H1 (cell line): Measurements from ENCODE around the gene SH3PXD2A. TPM values are rescaled to one million over a fixed set of nuclear protein-coding genes. Genes with fewer than 3 reads are reported as not detected.

Source experiments
- CTCF ChIA-PET: fragments of 300-600 bp; sonication (Branson Sonifier 250); formaldehyde crosslinking; loops from one replicate; lab custom pipeline; 2021; ENCODE audit not compliant: partially characterized antibody; lab: Charles Lee
- POLR2A ChIA-PET: fragments of 300-600 bp; sonication (Branson Sonifier 250); formaldehyde crosslinking; loops from one replicate; lab custom pipeline; 2021; ENCODE audit warnings: inconsistent platforms; ENCODE audit not compliant: partially characterized antibody; lab: Charles Lee
- DNase-seq, 2 experiments: peaks; one replicate each; pipeline versions ENCODE4 v3.0.0 to v3.0.0-alpha.2; 2010 to 2022; ENCODE audit warnings: low spot score in 2 of 2, low read depth in 1 of 2, mixed read lengths in 1 of 2
- FAIRE-seq: peaks from 2 replicates; lab custom pipeline; 2011; peaks lifted over from hg19 to GRCh38; lab: Jason Lieb, UNC
- H2AFZ ChIP-seq: 2 replicates; pipeline ENCODE4 v1.8.1; 2012; ENCODE audit warnings: low read length, inconsistent platforms
- H2AK5ac ChIP-seq: 2 replicates; pipeline ENCODE4 v1.6.1; 2013; ENCODE audit warnings: low read depth, low read length
- H2BK120ac ChIP-seq: replicated peaks from 2 replicates; pipeline ENCODE3; 2013; ENCODE audit warnings: low read depth, low read length, inconsistent platforms
- H2BK12ac ChIP-seq: 2 replicates; pipeline ENCODE4 v1.6.1; 2013; ENCODE audit warnings: low read depth, low read length
- H2BK15ac ChIP-seq: 2 replicates; pipeline ENCODE4 v1.6.1; 2013; ENCODE audit warnings: low read length
- H2BK20ac ChIP-seq: 2 replicates; pipeline ENCODE4 v1.6.1; 2013; ENCODE audit warnings: low read length
- H2BK5ac ChIP-seq: 2 replicates; pipeline ENCODE4 v1.6.1; 2013; ENCODE audit warnings: low read depth, low read length
- H3K14ac ChIP-seq: 2 replicates; pipeline ENCODE4 v1.6.1; 2013; ENCODE audit warnings: inconsistent platforms; ENCODE audit not compliant: insufficient read length
- H3K18ac ChIP-seq: 2 replicates; pipeline ENCODE4 v1.6.1; 2013; ENCODE audit warnings: low read length; ENCODE audit errors: extremely low read depth
- H3K23ac ChIP-seq: 2 replicates; pipeline ENCODE4 v1.6.1; 2013; ENCODE audit warnings: inconsistent platforms; ENCODE audit not compliant: insufficient read length
- H3K23me2 ChIP-seq: 2 replicates; pipeline ENCODE4 v1.6.1; 2013; ENCODE audit warnings: low read depth, low read length
- H3K27ac ChIP-seq: 2 replicates; pipeline ENCODE4 v1.6.1; 2011; ENCODE audit warnings: low read depth, low read length, inconsistent platforms
- H3K27me3 ChIP-seq, 4 experiments: replicated peaks in 1 of 4; 1 replicate in 1 of 4; 2 replicates in 3 of 4; pipeline versions ENCODE4 v1.6.1 to v1.8.1; 2011 to 2013; ENCODE audit warnings: low read length in 3 of 4, mild to moderate bottlenecking in 3 of 4, inconsistent platforms in 2 of 4, mixed read lengths in 2 of 4, moderate library complexity in 1 of 4; ENCODE audit not compliant: control insufficient read depth in 3 of 4, insufficient read depth in 3 of 4; ENCODE audit errors: extremely low read depth in 1 of 4
- H3K36me3 ChIP-seq, 4 experiments: 2 replicates each; pipeline versions ENCODE4 v1.6.1 to v1.8.1; 2011 to 2013; ENCODE audit warnings: mild to moderate bottlenecking in 4 of 4, low read length in 3 of 4, moderate library complexity in 2 of 4, control low read depth in 1 of 4, inconsistent platforms in 1 of 4; ENCODE audit not compliant: insufficient read depth in 4 of 4, control insufficient read depth in 2 of 4
- H3K4ac ChIP-seq: replicated peaks from 2 replicates; pipeline ENCODE3; 2013; ENCODE audit warnings: low read length, low read depth, mixed read lengths, inconsistent platforms; ENCODE audit not compliant: insufficient read length
- H3K4me1 ChIP-seq, 4 experiments: replicated peaks in 1 of 4; 1 replicate in 1 of 4; 2 replicates in 3 of 4; pipeline versions ENCODE4 v1.6.1 to v1.8.1; 2011 to 2013; ENCODE audit warnings: low read length in 3 of 4, inconsistent platforms in 2 of 4, mixed read lengths in 1 of 4; ENCODE audit not compliant: insufficient read depth in 4 of 4, control insufficient read depth in 3 of 4
- H3K4me2 ChIP-seq, 2 experiments: 2 replicates each; pipeline versions ENCODE4 v1.6.1 to v1.8.1; 2011 to 2013; ENCODE audit warnings: low read depth in 2 of 2, low read length in 2 of 2, control low read depth in 1 of 2, inconsistent platforms in 1 of 2, mild to moderate bottlenecking in 1 of 2; ENCODE audit not compliant: insufficient read depth in 1 of 2
- H3K4me3 ChIP-seq, 4 experiments: fragments of 200-600, 300-600 bp in 1 of 4; sonication (generic), shearing (Covaris generic), sonication (Bioruptor Twin) in 1 of 4; 2 replicates each; pipeline versions ENCODE4 v1.5.1 to v1.8.1; 2011 to 2016; ENCODE audit warnings: low read length in 4 of 4, low read depth in 3 of 4, control low read depth in 2 of 4, inconsistent platforms in 2 of 4, mild to moderate bottlenecking in 2 of 4, mixed read lengths in 1 of 4, moderate library complexity in 1 of 4; ENCODE audit not compliant: insufficient read depth in 2 of 4; ENCODE audit errors: extremely low read depth in 1 of 4
- H3K56ac ChIP-seq: replicated peaks from 2 replicates; pipeline ENCODE3; 2013; ENCODE audit warnings: low read depth, mild to moderate bottlenecking, mixed read lengths, low read length, inconsistent platforms; ENCODE audit not compliant: insufficient read length
- H3K79me1 ChIP-seq: 2 replicates; pipeline ENCODE4 v1.6.1; 2013; ENCODE audit warnings: low read depth, low read length, control low read depth
- H3K79me2 ChIP-seq, 2 experiments: 2 replicates each; pipeline versions ENCODE4 v1.6.1 to v1.8.1; 2012 to 2013; ENCODE audit warnings: low read length in 2 of 2, mild to moderate bottlenecking in 2 of 2, inconsistent platforms in 1 of 2; ENCODE audit not compliant: insufficient read depth in 2 of 2, control insufficient read depth in 1 of 2
- H3K9ac ChIP-seq, 4 experiments: replicated peaks in 1 of 4; 1 replicate in 1 of 4; 2 replicates in 3 of 4; pipeline versions ENCODE4 v1.6.1 to v1.8.1; 2011 to 2013; ENCODE audit warnings: low read depth in 3 of 4, low read length in 3 of 4, control low read depth in 2 of 4, mild to moderate bottlenecking in 2 of 4, moderate library complexity in 2 of 4, inconsistent platforms in 1 of 4; ENCODE audit errors: extremely low read depth in 1 of 4
- H3K9me3 ChIP-seq, 2 experiments: 2 replicates each; pipeline versions ENCODE4 v1.6.1 to v1.8.1; 2012 to 2013; ENCODE audit warnings: mild to moderate bottlenecking in 2 of 2, moderate library complexity in 2 of 2, control low read depth in 1 of 2, inconsistent platforms in 1 of 2, low read depth in 1 of 2, low read length in 1 of 2, mixed read lengths in 1 of 2; ENCODE audit not compliant: insufficient read depth in 2 of 2
- H4K20me1 ChIP-seq, 2 experiments: replicated peaks in 1 of 2; 2 replicates each; pipeline versions ENCODE3 to v1.8.1; 2011 to 2013; ENCODE audit warnings: inconsistent platforms in 2 of 2, low read length in 2 of 2, mild to moderate bottlenecking in 1 of 2; ENCODE audit not compliant: insufficient read depth in 2 of 2, control insufficient read depth in 1 of 2
- H4K5ac ChIP-seq: 2 replicates; pipeline ENCODE4 v1.6.1; 2013; ENCODE audit warnings: low read length, low read depth, mixed read lengths, inconsistent platforms; ENCODE audit not compliant: insufficient read length
- H4K8ac ChIP-seq: 2 replicates; pipeline ENCODE4 v1.8.0; 2013; ENCODE audit warnings: mild to moderate bottlenecking, moderate library complexity, low read length, inconsistent platforms; ENCODE audit not compliant: insufficient read depth; ENCODE audit errors: extremely low read depth
- H4K91ac ChIP-seq: replicated peaks from 2 replicates; pipeline ENCODE3; 2013; ENCODE audit warnings: low read length, mixed read lengths, inconsistent platforms; ENCODE audit not compliant: insufficient read length
- KDM1A ChIP-seq: fragments of 200-600, 300-600 bp; sonication (generic); IDR thresholded peaks from 2 replicates; pipeline ENCODE4 v1.7.1; 2016; ENCODE audit warnings: mild to moderate bottlenecking, low read length, borderline replicate concordance
- RBBP5 ChIP-seq: IDR thresholded peaks from 2 replicates; pipeline ENCODE4 v1.7.1; 2012; ENCODE audit warnings: low read depth, mild to moderate bottlenecking, inconsistent platforms, low read length, moderate library complexity, borderline replicate concordance
- WGBS, 2 experiments: shearing (Covaris generic) in 1 of 2; methylation state at CpG; one replicate each; pipeline versions ENCODE4 v1.1.6 to v1.1.7; 2013 to 2015; ENCODE audit warnings: low lambda C conversion rate in 2 of 2, mixed read lengths in 2 of 2, inconsistent platforms in 1 of 2, low coverage in 1 of 2, missing lambda C conversion rate in 1 of 2; ENCODE audit not compliant: insufficient replicate concordance in 2 of 2, insufficient coverage in 1 of 2, insufficient read length in 1 of 2; ENCODE audit errors: extremely low coverage in 1 of 2, missing lambda C conversion rate in 1 of 2; 5-methylcytosine and 5-hydroxymethylcytosine counted together
- polyA plus RNA-seq, 7 experiments: library from polyadenylated mRNA; depleted of rRNA in 3 of 7; stranded (reverse) in 5 of 7; unstranded in 2 of 7; fragments of >200 nt in 5 of 7; fragments of 200-250 nt in 2 of 7; gene quantifications; 1 replicate in 5 of 7; 2 replicates in 1 of 7; 4 replicates in 1 of 7; pipeline versions ENCODE4 v1.2.1 to v1.2.3, GENCODE V29; 2011 to 2013; ENCODE audit warnings: missing spikeins in 2 of 7, mixed read lengths in 2 of 7
- total RNA-seq: library from RNA; stranded (reverse); fragmentation: NEBNext Ultra II Directional; extraction: Animal tissue kit (Norgen Biotek cat#: 25700); gene quantifications from 2 replicates; pipeline ENCODE4 v1.2.1, GENCODE V29; 2021

The SH3PXD2A gene
- total and polyA plus RNA-seq, 2 of the 8 experiments (the other 6 are each of a cell fraction or from before 2014, with no cell fraction given) = 5.4 to 16.3 TPM

DNA sequence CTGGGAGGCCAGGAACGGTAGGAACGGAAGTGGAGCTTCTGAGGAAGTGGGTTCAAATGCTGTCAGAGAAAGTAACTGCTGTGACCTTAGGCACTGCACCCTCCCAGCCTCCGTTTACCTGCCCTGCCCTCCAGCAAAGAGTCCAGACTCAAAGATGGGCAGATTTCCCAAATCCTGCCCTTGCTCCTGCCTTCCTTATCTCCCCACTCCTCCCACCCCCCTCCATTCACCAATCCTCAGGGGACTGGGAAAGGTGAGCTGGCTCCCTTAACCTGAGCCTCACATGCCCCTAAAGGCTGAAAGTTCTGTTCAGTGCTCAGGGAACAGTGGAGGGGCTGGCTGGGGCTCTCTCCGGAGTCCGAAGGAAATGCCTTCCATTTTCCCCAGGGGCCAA, 161.6 kb downstream of the SH3PXD2A start:
- POLR2A ChIA-PET = interaction anchor here (1.4 kb wide), 1 partner anchor 33 kb away, joined by 3 read pairs; no protein-coding TSS in a partner anchor
- CTCF ChIA-PET = interaction anchor here (0.9 to 7.3 kb wide), 7 partner anchors 8 to 191 kb away, joined by 3 to 110 read pairs (median 5); no protein-coding TSS in a partner anchor
- Histone ChIP-seq H3K4me2 (peak overlapping the region; percentile 69 to 87), H4K5ac (no peak overlapping the region), H3K4me1 (peaks cover 3 to 18% (median 14%) of the 10 kb centered on the region in 4 experiments), H3K79me1 (no peaks in the 10 kb centered on the region), H2BK5ac (no peak overlapping the region), H2BK120ac (no peak overlapping the region), H3K27ac (no peak overlapping the region), H2BK15ac (no peak overlapping the region), H3K18ac (0 out of 2 replicates have a peak overlapping the region, but pooled peaks have one; percentile 1), H3K36me3 (no peaks in the 10 kb centered on the region), H2AK5ac (no peak overlapping the region), H2BK20ac (peak overlapping the region; percentile 48; the same call in 1 of the 2 replicates), H3K23me2 (peaks cover 17% of the 10 kb centered on the region; the same call in 1 of the 2 replicates), H3K4ac (no peak overlapping the region), H3K23ac (no peak overlapping the region), H4K91ac (no peak overlapping the region), H2AFZ (no peak overlapping the region), H3K14ac (no peak overlapping the region), H2BK12ac (peak overlapping the region; percentile 75; the same call in 1 of the 2 replicates), H3K27me3 (peaks cover 7 to 37% (median 34%) of the 10 kb centered on the region in 4 experiments), H3K79me2 (no peaks in the 10 kb centered on the region), H3K4me3 (peak overlapping the region in 3 of 4 experiments; percentile 16 to 64 (median 37); a peak in 5 of 8 replicates), H4K8ac (no peak overlapping the region), H3K9me3 (no peaks in the 10 kb centered on the region), H3K9ac (no peak overlapping the region), H3K56ac (no peak overlapping the region), H4K20me1 (peaks cover 0 to 2% of the 10 kb centered on the region in 2 experiments)
- DNase-seq (no peak), FAIRE-seq (no peak)
- TF ChIP-seq RBBP5 = no peak
- peak; percentile 7; the same call in 1 of the 2 replicates for TF ChIP-seq KDM1A
- 48% methylated on average over 5 of the region's 5 CpGs; no CpG with 5 or more reads in 1 of the 2 experiments for WGBS, 2 experiments
